Stimulated activated effector memory CD8-positive, alpha-beta T cell treated with anti-CD3 and anti-CD28 coated beads, Interleukin-12 subunit alpha, Interleukin-12 subunit beta, amount 100 ng/mL, for 72 hours (primary cell): Measurements from ENCODE around the gene AKT1S1.
"Not testable (repeated sequence)": the region's sequence is repeated elsewhere in the genome, so short reads cannot be mapped to it uniquely, and the experiment has no call there.

Experiments
- ATAC-seq: fragments of 150-1000 bp; cut with Tn5 transposase; 2 replicates; pipeline ENCODE4 v1.10.0; 2021
- DNase-seq, 2 donors: peaks; one replicate each; pipeline ENCODE4 v3.0.0; 2021 to 2022; ENCODE audit warnings: low spot score in 2 of 2
- H3K27ac Mint-ChIP-seq: one replicate; pipeline ENCODE4 v1.8.0; 2022; ENCODE audit warnings: mild to moderate bottlenecking, mixed read lengths
- H3K36me3 Mint-ChIP-seq: one replicate; pipeline ENCODE4 v1.8.0; 2022; ENCODE audit warnings: mild to moderate bottlenecking, mixed read lengths
- H3K4me1 Mint-ChIP-seq: one replicate; pipeline ENCODE4 v1.8.0; 2022; ENCODE audit warnings: mixed read lengths
- H3K4me3 Mint-ChIP-seq: one replicate; pipeline ENCODE4 v1.8.0; 2022; ENCODE audit warnings: mild to moderate bottlenecking, mixed read lengths
- H3K9me3 Mint-ChIP-seq: one replicate; pipeline ENCODE4 v1.8.0; 2022; ENCODE audit warnings: mixed read lengths

The AKT1S1 gene

GRCh38 chr19:49832556-49832955, 44.6 kb downstream of the AKT1S1 start:
- peaks cover 12% of the 10 kb centered on the region for H3K4me1 Mint-ChIP-seq
- H3K27ac Mint-ChIP-seq: peak overlapping the region; percentile 60
- no peak for DNase-seq
- H3K9me3 Mint-ChIP-seq: no peaks in the 10 kb centered on the region
- ATAC-seq: no peak
- no peak overlapping the region for H3K4me3 Mint-ChIP-seq
- peaks cover 53% of the 10 kb centered on the region for H3K36me3 Mint-ChIP-seq

- DNase-seq: no peak
- no peaks in the 10 kb centered on the region for H3K9me3 Mint-ChIP-seq
- H3K4me1 Mint-ChIP-seq: peaks cover 7% of the 10 kb centered on the region
- no peak for ATAC-seq
- no peak overlapping the region for H3K4me3 Mint-ChIP-seq
- H3K27ac Mint-ChIP-seq: peak overlapping the region; percentile 37
- H3K36me3 Mint-ChIP-seq: peaks cover 51% of the 10 kb centered on the region
Measured at GRCh38 chr19:49831592-49831991, 45.6 kb downstream of the AKT1S1 start.

- Mint-ChIP-seq H3K27ac (no peak overlapping the region), H3K4me1 (peaks cover 13% of the 10 kb centered on the region), H3K9me3 (no peaks in the 10 kb centered on the region), H3K36me3 (peaks cover 49% of the 10 kb centered on the region), H3K4me3 (no peak overlapping the region)
- ATAC-seq (no peak), DNase-seq (no peak)
Measured at GRCh38 chr19:49830766-49831165, 46.4 kb downstream of the AKT1S1 start.

GRCh38 chr19:49829721-49830120, 47.4 kb downstream of the AKT1S1 start:
- ATAC-seq: no peak
- DNase-seq: no peak
- no peak overlapping the region for H3K27ac Mint-ChIP-seq
- H3K4me1 Mint-ChIP-seq: peaks cover 13% of the 10 kb centered on the region
- no peak overlapping the region for H3K4me3 Mint-ChIP-seq
- no peaks in the 10 kb centered on the region for H3K9me3 Mint-ChIP-seq
- peaks cover 43% of the 10 kb centered on the region for H3K36me3 Mint-ChIP-seq

GRCh38 chr19:49829200-49829599, 48.0 kb downstream of the AKT1S1 start:
- peaks cover 43% of the 10 kb centered on the region for H3K36me3 Mint-ChIP-seq
- DNase-seq (no peak), ATAC-seq (no peak)
- H3K27ac Mint-ChIP-seq: no peak overlapping the region
- no peak overlapping the region for H3K4me3 Mint-ChIP-seq
- H3K4me1 Mint-ChIP-seq: peaks cover 13% of the 10 kb centered on the region
- no peaks in the 10 kb centered on the region for H3K9me3 Mint-ChIP-seq

- Mint-ChIP-seq H3K9me3 (no peaks in the 10 kb centered on the region), H3K4me3 (no peak overlapping the region), H3K36me3 (peaks cover 40% of the 10 kb centered on the region), H3K27ac (no peak overlapping the region), H3K4me1 (peaks cover 8% of the 10 kb centered on the region)
- ATAC-seq (no peak), DNase-seq (no peak)
Measured at GRCh38 chr19:49827034-49827433, 50.1 kb downstream of the AKT1S1 start.

- ATAC-seq (no peak), DNase-seq (no peak)
- peaks cover 37% of the 10 kb centered on the region for H3K36me3 Mint-ChIP-seq
- no peak overlapping the region for H3K27ac Mint-ChIP-seq
- no peaks in the 10 kb centered on the region for H3K9me3 Mint-ChIP-seq
- peaks cover 8% of the 10 kb centered on the region for H3K4me1 Mint-ChIP-seq
- no peak overlapping the region for H3K4me3 Mint-ChIP-seq
Measured at GRCh38 chr19:49824662-49825061, 52.5 kb downstream of the AKT1S1 start.

- H3K9me3 Mint-ChIP-seq: no peaks in the 10 kb centered on the region
- H3K4me1 Mint-ChIP-seq: peaks cover 20% of the 10 kb centered on the region
- no peak for ATAC-seq
- no peak overlapping the region for H3K4me3 Mint-ChIP-seq
- H3K27ac Mint-ChIP-seq: no peak overlapping the region
- DNase-seq: no peak
- H3K36me3 Mint-ChIP-seq: peaks cover 43% of the 10 kb centered on the region
Measured at GRCh38 chr19:49823472-49823871, 53.7 kb downstream of the AKT1S1 start.

GRCh38 chr19:49820125-49820524, 57.0 kb downstream of the AKT1S1 start:
- H3K4me3 Mint-ChIP-seq: peak overlapping the region; percentile 90
- H3K9me3 Mint-ChIP-seq: no peaks in the 10 kb centered on the region
- no peak for ATAC-seq
- H3K36me3 Mint-ChIP-seq: peaks cover 45% of the 10 kb centered on the region
- H3K27ac Mint-ChIP-seq: no peak overlapping the region
- H3K4me1 Mint-ChIP-seq: peaks cover 21% of the 10 kb centered on the region
- DNase-seq: no peak

- not testable (repeated sequence) for DNase-seq, H3K9me3 Mint-ChIP-seq, ATAC-seq
- Mint-ChIP-seq H3K4me1 (peaks cover 21% of the 10 kb centered on the region), H3K36me3 (peaks cover 43% of the 10 kb centered on the region), H3K4me3 (peak overlapping the region; percentile 90), H3K27ac (peak overlapping the region; percentile 98)
Measured at GRCh38 chr19:49819452-49820115, 57.6 kb downstream of the AKT1S1 start.
